ENCODE data around the gene DTNA.
"Not testable (repeated sequence)": the region's sequence is repeated elsewhere in the genome, so short reads cannot be mapped to it uniquely, and the experiment has no call there.

DTNA gene

GRCh38 chr18:34884436-34884835 lies 174.3 kb downstream of the DTNA start:
- Histone ChIP-seq H3K27me3 (ENCODE audit: control insufficient read depth, insufficient read depth, low read length) (no peaks in the 10 kb centered on the region), H3K9ac (ENCODE audit: low read length) (no peak overlapping the region), H3K4me1 (ENCODE audit: control insufficient read depth, low read depth, low read length) (peaks cover 4% of the 10 kb centered on the region), H3K4me3 (ENCODE audit: low read length) (no peak overlapping the region), H3K27ac (ENCODE audit: low read length) (no peak overlapping the region), H3K36me3 (ENCODE audit: control insufficient read depth, low read depth, low read length) (no peaks in the 10 kb centered on the region), H3K9me3 (ENCODE audit: control insufficient read depth, low read depth, low read length) (no peaks in the 10 kb centered on the region)

- no peaks in the 10 kb centered on the region for H3K36me3 ChIP-seq (ENCODE audit: control insufficient read depth, low read depth, low read length)
- no peak overlapping the region for H3K4me3 ChIP-seq (ENCODE audit: low read length)
- peaks cover 4% of the 10 kb centered on the region for H3K4me1 ChIP-seq (ENCODE audit: control insufficient read depth, low read depth, low read length)
- no peaks in the 10 kb centered on the region for H3K27me3 ChIP-seq (ENCODE audit: control insufficient read depth, insufficient read depth, low read length)
- no peak overlapping the region for H3K27ac ChIP-seq (ENCODE audit: low read length)
- H3K9ac ChIP-seq (ENCODE audit: low read length) = no peak overlapping the region
- no peaks in the 10 kb centered on the region for H3K9me3 ChIP-seq (ENCODE audit: control insufficient read depth, low read depth, low read length)
Measured at GRCh38 chr18:34886177-34886576, 176.1 kb downstream of the DTNA start.

- Histone ChIP-seq H3K4me1 (ENCODE audit: control insufficient read depth, low read depth, low read length) (peaks cover 4% of the 10 kb centered on the region), H3K9ac (ENCODE audit: low read length) (no peak overlapping the region), H3K27me3 (ENCODE audit: control insufficient read depth, insufficient read depth, low read length) (no peaks in the 10 kb centered on the region), H3K27ac (ENCODE audit: low read length) (no peak overlapping the region), H3K9me3 (ENCODE audit: control insufficient read depth, low read depth, low read length) (no peaks in the 10 kb centered on the region), H3K36me3 (ENCODE audit: control insufficient read depth, low read depth, low read length) (no peaks in the 10 kb centered on the region), H3K4me3 (ENCODE audit: low read length) (no peak overlapping the region)
Measured at GRCh38 chr18:34887881-34888580, 177.9 kb downstream of the DTNA start.

- Histone ChIP-seq H3K27me3 (ENCODE audit: control insufficient read depth, insufficient read depth, low read length) (no peaks in the 10 kb centered on the region), H3K4me1 (ENCODE audit: control insufficient read depth, low read depth, low read length) (peaks cover 4% of the 10 kb centered on the region), H3K9me3 (ENCODE audit: control insufficient read depth, low read depth, low read length) (peaks cover 3% of the 10 kb centered on the region)
Measured at GRCh38 chr18:34890486-34891085, 180.5 kb downstream of the DTNA start.

GRCh38 chr18:34892379-34892778 lies 182.3 kb downstream of the DTNA start:
- no peak overlapping the region for H3K4me3 ChIP-seq (ENCODE audit: low read length)

More at GRCh38 chr18:34890486-34891085, 180.5 kb downstream of the DTNA start:
- no peaks in the 10 kb centered on the region for H3K36me3 ChIP-seq (ENCODE audit: control insufficient read depth, low read depth, low read length)
- no peak overlapping the region for H3K9ac ChIP-seq (ENCODE audit: low read length)
- no peak overlapping the region for H3K4me3 ChIP-seq (ENCODE audit: low read length)
- no peak overlapping the region for H3K27ac ChIP-seq (ENCODE audit: low read length)

GRCh38 chr18:34893239-34893638 lies 183.1 kb downstream of the DTNA start:
- Histone ChIP-seq H3K27me3 (ENCODE audit: control insufficient read depth, insufficient read depth, low read length) (no peaks in the 10 kb centered on the region), H3K36me3 (ENCODE audit: control insufficient read depth, low read depth, low read length) (no peaks in the 10 kb centered on the region), H3K9me3 (ENCODE audit: control insufficient read depth, low read depth, low read length) (peaks cover 3% of the 10 kb centered on the region), H3K4me1 (ENCODE audit: control insufficient read depth, low read depth, low read length) (peaks cover 4% of the 10 kb centered on the region), H3K9ac (ENCODE audit: low read length) (no peak overlapping the region), H3K27ac (ENCODE audit: low read length) (no peak overlapping the region), H3K4me3 (ENCODE audit: low read length) (no peak overlapping the region)

More at GRCh38 chr18:34892379-34892778, 182.3 kb downstream of the DTNA start:
- Histone ChIP-seq H3K27ac (ENCODE audit: low read length) (no peak overlapping the region), H3K36me3 (ENCODE audit: control insufficient read depth, low read depth, low read length) (no peaks in the 10 kb centered on the region), H3K4me1 (ENCODE audit: control insufficient read depth, low read depth, low read length) (peaks cover 4% of the 10 kb centered on the region), H3K9ac (ENCODE audit: low read length) (no peak overlapping the region), H3K27me3 (ENCODE audit: control insufficient read depth, insufficient read depth, low read length) (no peaks in the 10 kb centered on the region), H3K9me3 (ENCODE audit: control insufficient read depth, low read depth, low read length) (peaks cover 3% of the 10 kb centered on the region)

GRCh38 chr18:34901299-34901698 lies 191.2 kb downstream of the DTNA start:
- Histone ChIP-seq H3K9ac (ENCODE audit: low read length) (no peak overlapping the region), H3K27ac (ENCODE audit: low read length) (no peak overlapping the region), H3K4me1 (ENCODE audit: control insufficient read depth, low read depth, low read length) (no peaks in the 10 kb centered on the region), H3K9me3 (ENCODE audit: control insufficient read depth, low read depth, low read length) (no peaks in the 10 kb centered on the region), H3K4me3 (ENCODE audit: low read length) (no peak overlapping the region), H3K36me3 (ENCODE audit: control insufficient read depth, low read depth, low read length) (no peaks in the 10 kb centered on the region), H3K27me3 (ENCODE audit: control insufficient read depth, insufficient read depth, low read length) (no peaks in the 10 kb centered on the region)

- Histone ChIP-seq H3K27ac (ENCODE audit: low read length) (no peak overlapping the region), H3K4me1 (ENCODE audit: control insufficient read depth, low read depth, low read length) (no peaks in the 10 kb centered on the region)
Measured at GRCh38 chr18:34904994-34905393, 194.9 kb downstream of the DTNA start.

GRCh38 chr18:34906985-34907384 lies 196.9 kb downstream of the DTNA start:
- not testable (repeated sequence) for H3K9me3 ChIP-seq (ENCODE audit: control insufficient read depth, low read depth, low read length); H3K36me3 ChIP-seq (ENCODE audit: control insufficient read depth, low read depth, low read length); H3K27ac ChIP-seq (ENCODE audit: low read length); H3K4me3 ChIP-seq (ENCODE audit: low read length); H3K4me1 ChIP-seq (ENCODE audit: control insufficient read depth, low read depth, low read length); H3K9ac ChIP-seq (ENCODE audit: low read length); H3K27me3 ChIP-seq (ENCODE audit: control insufficient read depth, insufficient read depth, low read length)

More at GRCh38 chr18:34904994-34905393, 194.9 kb downstream of the DTNA start:
- H3K27me3 ChIP-seq (ENCODE audit: control insufficient read depth, insufficient read depth, low read length) = no peaks in the 10 kb centered on the region
- no peak overlapping the region for H3K4me3 ChIP-seq (ENCODE audit: low read length)
- no peaks in the 10 kb centered on the region for H3K9me3 ChIP-seq (ENCODE audit: control insufficient read depth, low read depth, low read length)
- H3K9ac ChIP-seq (ENCODE audit: low read length) = no peak overlapping the region
- no peaks in the 10 kb centered on the region for H3K36me3 ChIP-seq (ENCODE audit: control insufficient read depth, low read depth, low read length)

GRCh38 chr18:34909637-34910364 lies 199.7 kb downstream of the DTNA start:
- Histone ChIP-seq H3K36me3 (ENCODE audit: control insufficient read depth, low read depth, low read length) (no peaks in the 10 kb centered on the region), H3K4me3 (ENCODE audit: low read length) (no peak overlapping the region), H3K27ac (ENCODE audit: low read length) (no peak overlapping the region), H3K27me3 (ENCODE audit: control insufficient read depth, insufficient read depth, low read length) (no peaks in the 10 kb centered on the region), H3K9me3 (ENCODE audit: control insufficient read depth, low read depth, low read length) (no peaks in the 10 kb centered on the region), H3K4me1 (ENCODE audit: control insufficient read depth, low read depth, low read length) (no peaks in the 10 kb centered on the region), H3K9ac (ENCODE audit: low read length) (no peak overlapping the region)

GRCh38 chr18:34911081-34911480 lies 201.0 kb downstream of the DTNA start:
- Histone ChIP-seq H3K27me3 (ENCODE audit: control insufficient read depth, insufficient read depth, low read length) (no peaks in the 10 kb centered on the region), H3K27ac (ENCODE audit: low read length) (no peak overlapping the region), H3K4me3 (ENCODE audit: low read length) (no peak overlapping the region), H3K36me3 (ENCODE audit: control insufficient read depth, low read depth, low read length) (no peaks in the 10 kb centered on the region), H3K4me1 (ENCODE audit: control insufficient read depth, low read depth, low read length) (no peaks in the 10 kb centered on the region), H3K9me3 (ENCODE audit: control insufficient read depth, low read depth, low read length) (no peaks in the 10 kb centered on the region), H3K9ac (ENCODE audit: low read length) (no peak overlapping the region)

Measured in iPS-18a (cell line).